ENCODE measurements around the gene FAM240B. TPM values are rescaled to one million over a fixed set of nuclear protein-coding genes. Genes with fewer than 3 reads are reported as not detected.
A peak's percentile ranks its signal among the peaks of the same experiment; 100 is the strongest.

FAM240B gene
- total RNA-seq, 1 experiment from 2014 or later, result not detected

- H2BK20ac ChIP-seq (ENCODE audit: low read depth, low read length, poor library complexity, severe bottlenecking), result no peak overlapping the region
- no peak overlapping the region for H3K27ac ChIP-seq (ENCODE audit: insufficient read length, low read depth, low read length)
- H3K27ac Mint-ChIP-seq, result peak overlapping the region in 1 of 3 experiments; percentile 12; a peak in 1 of 7 replicates
- H3K4ac ChIP-seq (ENCODE audit: low read depth, low read length), result no peak overlapping the region
- H3K4me3 Mint-ChIP-seq, result no peak overlapping the region
- no CpG with 5 or more reads among the region's 8 CpGs for WGBS (ENCODE audit: extremely low coverage, insufficient read length, low lambda C conversion rate)
- H3T11ph ChIP-seq (ENCODE audit: low read length), result no peak overlapping the region
- peak overlapping the region; percentile 9 for H2AFZ ChIP-seq (ENCODE audit: low read length)
- no peak overlapping the region for H2BK12ac ChIP-seq (ENCODE audit: insufficient read length, low read depth, low read length)
- no peaks in the 10 kb centered on the region for H3K9me3 ChIP-seq (ENCODE audit: control insufficient read depth, low read depth, low read length)
- H3K27me3 ChIP-seq (ENCODE audit: insufficient read depth, low read length), result no peaks in the 10 kb centered on the region
- H2BK120ac ChIP-seq (ENCODE audit: low read depth, low read length, poor library complexity, severe bottlenecking), result no peak overlapping the region
- H3K23me2 ChIP-seq (ENCODE audit: insufficient read length, low read depth, low read length, poor library complexity, severe bottlenecking), result no peaks in the 10 kb centered on the region
- no peak for TF ChIP-seq CTCF (conservative IDR thresholded peaks at IDR 0.05)
- no peak overlapping the region for H2AK5ac ChIP-seq (ENCODE audit: insufficient read length, low read length)
- no peak overlapping the region for H3K14ac ChIP-seq (ENCODE audit: insufficient read depth, low read length)
- H3K18ac ChIP-seq (ENCODE audit: insufficient read length, low read depth, low read length), result no peak overlapping the region
- no peak for DNase-seq
- no peaks in the 10 kb centered on the region for H4K20me1 ChIP-seq (ENCODE audit: control insufficient read depth, insufficient read depth, insufficient read length)
- no peak overlapping the region for H4K8ac ChIP-seq (replicated peaks; ENCODE audit: insufficient read length, low read depth, low read length)
- no peaks in the 10 kb centered on the region for H3K79me1 ChIP-seq (ENCODE audit: insufficient read depth, low read depth, low read length, poor library complexity, severe bottlenecking)
- H3K9me3 Mint-ChIP-seq, result no peaks in the 10 kb centered on the region; a peak in 1 of 5 replicates
- no peak overlapping the region for H2BK15ac ChIP-seq (ENCODE audit: low read depth, low read length)
- no peaks in the 10 kb centered on the region for H3K36me3 Mint-ChIP-seq (ENCODE audit: insufficient read depth in 1 of 3, low read depth in 3 of 3)
- no peak overlapping the region for H3K9ac ChIP-seq (ENCODE audit: extremely low read depth, insufficient read length, low read length)
- H3K79me2 ChIP-seq (ENCODE audit: insufficient read depth, low read length), result no peaks in the 10 kb centered on the region
- H3K4me1 Mint-ChIP-seq, result peaks cover under 1 to 1% of the 10 kb centered on the region in 2 experiments; a peak in 3 of 4 replicates
- H3K4me2 ChIP-seq (ENCODE audit: insufficient read depth, insufficient read length, low read length), result no peak overlapping the region
- peaks cover 3% of the 10 kb centered on the region; the same call in 1 of the 2 replicates for H3K27me3 Mint-ChIP-seq (ENCODE audit: low read depth)
- no peaks in the 10 kb centered on the region for H3K4me1 ChIP-seq (ENCODE audit: insufficient read depth, low read length)
- H3K56ac ChIP-seq (ENCODE audit: insufficient read length, low read depth, low read length), result no peak overlapping the region
- no peak overlapping the region for H2BK5ac ChIP-seq (ENCODE audit: insufficient read length, low read length)
- H4K91ac ChIP-seq (ENCODE audit: insufficient read length, low read depth, low read length), result no peak overlapping the region
- no peak overlapping the region for H3K23ac ChIP-seq (ENCODE audit: insufficient read length, low read depth, low read length)
- H4K5ac ChIP-seq (ENCODE audit: insufficient read length, low read depth, low read length), result no peak overlapping the region
These were observed 27.1 kb upstream of the FAM240B start for GRCh38 chr9:38747067-38747466.
